ENCODE results near the gene DMBT1. TPM values are rescaled to one million over a fixed set of nuclear protein-coding genes. Genes with fewer than 3 reads are reported as not detected.

Gene DMBT1
- total RNA-seq, 4 donors from 2014 or later: under 0.01 to 5.1 (median 0.27) TPM; not detected in 1

DNA sequence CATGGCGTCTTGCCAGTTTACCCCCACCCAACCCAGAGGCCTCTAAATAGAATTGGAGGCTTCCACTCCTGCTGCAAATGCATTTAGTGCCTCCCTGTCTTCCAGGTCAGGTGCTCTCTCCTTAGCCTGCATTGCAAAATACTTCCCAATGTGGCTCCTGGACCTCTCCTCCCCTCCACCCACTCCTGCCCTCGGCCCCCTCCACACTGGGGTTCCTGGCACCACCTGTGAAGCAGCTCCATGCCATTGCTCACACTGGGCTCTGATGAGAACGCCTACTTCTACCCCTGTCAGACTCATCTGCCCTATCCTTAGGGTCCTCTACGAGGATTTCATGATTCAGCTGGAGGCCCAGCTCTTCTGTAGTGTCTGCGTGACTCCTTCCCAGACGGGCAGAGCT lies 101.7 kb downstream of the DMBT1 start:
- no peak overlapping the region for H3K4me3 ChIP-seq
- H3K36me3 ChIP-seq: no peaks in the 10 kb centered on the region
- WGBS, 2 donors: 57 to 64% methylated on average over 6 of the region's 6 CpGs
- intact Hi-C loops (cut with DNase I): no loop called here
- no peak overlapping the region for H3K27ac ChIP-seq
- no peaks in the 10 kb centered on the region for H3K4me1 ChIP-seq
- no peaks in the 10 kb centered on the region for H3K9me3 ChIP-seq
- H3K27me3 ChIP-seq: peaks cover 0 to 32% (median 0%) of the 10 kb centered on the region in 4 donors
- no peak for DNase-seq
- no peak for TF ChIP-seq CTCF (IDR thresholded peaks at IDR 0.05)
- TF ChIP-seq POLR2A (IDR thresholded peaks at IDR 0.05): no peak

DNA sequence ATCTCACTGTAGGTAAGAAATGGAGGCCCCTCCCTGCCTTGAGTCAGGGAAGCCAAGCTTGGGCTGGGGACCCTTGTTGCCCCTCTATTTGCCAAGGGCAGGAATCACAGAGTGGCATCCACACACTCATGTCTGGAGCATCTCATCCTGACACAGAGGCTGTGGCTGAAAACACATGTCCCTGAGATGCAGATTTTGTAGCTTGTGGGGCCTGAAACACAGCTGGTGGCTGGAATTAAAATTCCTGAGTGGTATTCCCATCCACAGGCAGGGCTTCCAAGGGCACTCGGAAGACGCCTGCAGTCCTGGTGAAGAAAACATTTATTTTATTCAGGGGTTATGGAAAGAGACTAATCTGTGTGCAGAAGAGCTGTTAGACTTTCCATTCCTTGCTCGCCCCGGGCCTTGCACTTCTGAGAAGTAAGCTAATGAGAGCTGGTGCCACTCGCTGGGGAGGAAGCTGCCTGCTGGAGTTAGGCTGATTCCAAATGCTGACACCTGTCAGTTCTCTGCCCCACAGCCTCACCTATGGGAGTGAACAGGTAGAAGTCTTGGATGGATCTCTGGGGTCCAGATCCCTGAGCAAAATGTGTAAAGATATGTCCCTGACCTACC lies 103.1 kb downstream of the DMBT1 start:
- DNase-seq: no peak
- TF ChIP-seq POLR2A (IDR thresholded peaks at IDR 0.05) (no peak), CTCF (IDR thresholded peaks at IDR 0.05) (no peak)
- 89 to 91% methylated on average over 5 of the region's 5 CpGs for WGBS, 2 donors
- H3K4me1 ChIP-seq: no peaks in the 10 kb centered on the region
- H3K4me3 ChIP-seq: no peak overlapping the region
- H3K36me3 ChIP-seq: no peaks in the 10 kb centered on the region
- intact Hi-C loops (cut with DNase I): no loop called here
- H3K9me3 ChIP-seq: no peaks in the 10 kb centered on the region
- no peak overlapping the region for H3K27ac ChIP-seq
- H3K27me3 ChIP-seq: peaks cover 0 to 34% (median 0%) of the 10 kb centered on the region in 4 donors

- Histone ChIP-seq H3K9me3 (no peaks in the 10 kb centered on the region), H3K27ac (no peak overlapping the region), H3K36me3 (no peaks in the 10 kb centered on the region), H3K27me3 (peaks cover 0 to 38% (median 0%) of the 10 kb centered on the region in 4 donors), H3K4me3 (no peak overlapping the region), H3K4me1 (no peaks in the 10 kb centered on the region)
- intact Hi-C loops (cut with DNase I): no loop called here
- 86% methylated on average over 7 of the region's 8 CpGs; no CpG with 5 or more reads in 1 of the 2 donors for WGBS, 2 donors
- no peak for TF ChIP-seq CTCF (IDR thresholded peaks at IDR 0.05)
- TF ChIP-seq POLR2A (IDR thresholded peaks at IDR 0.05): no peak
- DNase-seq: no peak
These were observed 103.9 kb downstream of the DMBT1 start for GRCh38 chr10:122664501-122664900.

DNA sequence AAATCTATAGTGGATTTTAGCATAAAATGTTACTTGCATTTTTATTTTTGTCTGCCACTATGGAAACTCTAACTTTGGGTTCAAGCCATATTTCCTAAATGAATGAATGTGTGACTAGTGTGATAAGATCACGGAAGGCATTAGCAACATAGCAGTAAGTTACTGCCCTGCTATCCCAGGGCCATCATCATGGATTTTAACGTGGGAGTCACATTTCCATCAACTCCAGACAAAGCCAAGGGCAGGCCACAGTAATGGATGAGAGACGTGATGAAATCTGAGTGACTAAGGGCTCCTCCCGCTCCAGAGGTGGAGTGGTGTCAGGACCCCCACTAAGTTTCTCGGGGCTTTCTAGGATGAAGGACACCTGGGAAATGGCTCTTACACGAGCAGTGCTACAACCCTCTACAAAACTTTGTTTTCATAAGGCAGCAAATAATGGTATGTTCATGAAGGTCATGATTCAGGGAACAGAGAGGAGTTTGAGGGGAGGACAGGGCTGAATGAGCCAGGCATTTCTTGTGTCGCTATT lies 104.8 kb downstream of the DMBT1 start:
- no peak overlapping the region for H3K27ac ChIP-seq
- 71 to 72% methylated on average over 5 to 6 of the region's 7 CpGs for WGBS, 2 donors
- H3K4me1 ChIP-seq: no peaks in the 10 kb centered on the region
- H3K4me3 ChIP-seq: no peak overlapping the region
- TF ChIP-seq CTCF (IDR thresholded peaks at IDR 0.05) (no peak), POLR2A (IDR thresholded peaks at IDR 0.05) (no peak)
- intact Hi-C loops (cut with DNase I): no loop called here
- DNase-seq: no peak
- peaks cover 0 to 38% (median 0%) of the 10 kb centered on the region in 4 donors for H3K27me3 ChIP-seq
- H3K36me3 ChIP-seq: no peaks in the 10 kb centered on the region
- H3K9me3 ChIP-seq: no peaks in the 10 kb centered on the region

DNA sequence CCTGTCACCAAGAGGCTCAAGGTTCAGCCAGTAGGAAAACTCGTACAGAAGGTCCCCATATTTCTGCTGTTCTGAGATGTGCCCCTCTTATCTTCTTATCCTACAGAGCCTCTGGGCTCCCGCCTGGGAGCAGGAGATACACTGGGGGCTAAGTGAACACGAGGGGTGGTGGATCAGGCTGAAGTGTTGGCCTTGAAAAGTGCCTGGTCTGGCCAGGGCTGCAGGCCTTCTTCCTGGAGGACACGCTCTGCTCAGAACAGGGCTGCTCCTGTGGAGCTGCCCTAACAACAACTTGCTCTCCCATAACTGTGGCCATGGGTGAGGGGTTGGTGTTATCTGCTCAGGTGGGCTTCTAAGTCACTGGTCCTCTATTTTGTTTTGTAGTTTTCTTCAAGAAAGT lies 105.4 kb downstream of the DMBT1 start:
- Histone ChIP-seq H3K4me3 (no peak overlapping the region), H3K9me3 (no peaks in the 10 kb centered on the region), H3K27ac (no peak overlapping the region), H3K36me3 (no peaks in the 10 kb centered on the region), H3K4me1 (no peaks in the 10 kb centered on the region), H3K27me3 (peaks cover 0 to 38% (median 0%) of the 10 kb centered on the region in 4 donors)
- WGBS, 2 donors: 64 to 73% methylated on average over 1 of the region's 4 CpGs
- TF ChIP-seq CTCF (IDR thresholded peaks at IDR 0.05) (no peak), POLR2A (IDR thresholded peaks at IDR 0.05) (no peak)
- intact Hi-C loops (cut with DNase I): no loop called here
- no peak for DNase-seq
